GM12891 (cell line): ENCODE measurements around the gene KIF13A.

Experiments used
- PAX5 ChIP-seq: IDR thresholded peaks from 2 replicates; pipeline ENCODE4 v1.6.1; 2011; ENCODE audit warnings: low read length, moderate library complexity, mild to moderate bottlenecking; ENCODE audit not compliant: insufficient read depth, severe bottlenecking
- POLR2A ChIP-seq: IDR thresholded peaks from 2 replicates; pipeline ENCODE4 v1.6.1; 2011; ENCODE audit warnings: low read depth, low read length, control low read depth
- POLR2AphosphoS5 ChIP-seq: IDR thresholded peaks from 2 replicates; pipeline ENCODE4 v1.6.1; 2011; ENCODE audit warnings: low read depth, low read length, control low read depth
- SPI1 ChIP-seq: IDR thresholded peaks from 2 replicates; pipeline ENCODE4 v1.6.1; 2011; ENCODE audit warnings: low read depth, low read length, control low read depth
- TAF1 ChIP-seq: IDR thresholded peaks from 2 replicates; pipeline ENCODE4 v1.6.1; 2011; ENCODE audit warnings: low read depth, low read length, control low read depth

DNA sequence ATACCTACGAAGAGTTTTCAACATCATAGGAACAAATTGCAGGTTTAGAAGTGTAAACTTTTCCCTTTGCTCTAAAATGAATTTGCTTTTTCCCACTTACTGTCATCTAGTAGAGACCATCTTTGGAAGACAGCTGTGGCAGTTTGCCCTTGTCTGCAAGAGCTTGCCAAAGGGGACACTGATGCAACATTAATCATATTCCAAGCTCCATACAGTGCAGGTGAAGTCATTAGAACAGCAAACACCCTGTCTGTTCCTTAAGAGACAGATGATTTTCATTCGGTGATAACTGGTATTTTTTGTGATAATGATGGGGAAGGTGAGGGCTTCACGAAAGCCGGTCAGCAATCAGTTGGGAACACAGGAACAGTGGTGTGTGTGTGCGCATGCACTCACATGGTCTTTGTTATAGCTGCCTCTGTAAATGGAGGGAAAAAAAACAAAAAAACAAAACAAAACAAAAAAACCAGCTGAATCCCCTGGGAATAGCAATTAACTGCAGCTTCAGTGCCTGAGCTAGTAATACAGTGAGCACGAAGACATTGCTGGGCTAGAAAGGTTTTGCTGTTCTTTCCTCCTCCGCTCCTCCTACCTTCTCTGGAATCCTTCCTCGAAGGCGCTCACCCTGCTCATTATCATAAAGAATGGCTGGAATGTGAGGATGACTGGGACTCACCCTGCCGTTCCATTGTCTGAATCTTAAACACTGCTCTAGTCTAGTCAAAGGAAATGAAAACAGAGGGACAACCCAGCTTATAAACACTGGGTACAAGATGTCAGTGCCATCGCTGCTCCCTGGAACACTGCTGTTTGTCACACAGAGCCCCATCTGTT, 35.2 kb upstream of the KIF13A start:
- TF ChIP-seq TAF1: no peak
- no peak for TF ChIP-seq POLR2A
- no peak for TF ChIP-seq POLR2AphosphoS5
- TF ChIP-seq SPI1: no peak
- TF ChIP-seq PAX5: no peak
